ENCODE data around the gene C16orf46.

DNA sequence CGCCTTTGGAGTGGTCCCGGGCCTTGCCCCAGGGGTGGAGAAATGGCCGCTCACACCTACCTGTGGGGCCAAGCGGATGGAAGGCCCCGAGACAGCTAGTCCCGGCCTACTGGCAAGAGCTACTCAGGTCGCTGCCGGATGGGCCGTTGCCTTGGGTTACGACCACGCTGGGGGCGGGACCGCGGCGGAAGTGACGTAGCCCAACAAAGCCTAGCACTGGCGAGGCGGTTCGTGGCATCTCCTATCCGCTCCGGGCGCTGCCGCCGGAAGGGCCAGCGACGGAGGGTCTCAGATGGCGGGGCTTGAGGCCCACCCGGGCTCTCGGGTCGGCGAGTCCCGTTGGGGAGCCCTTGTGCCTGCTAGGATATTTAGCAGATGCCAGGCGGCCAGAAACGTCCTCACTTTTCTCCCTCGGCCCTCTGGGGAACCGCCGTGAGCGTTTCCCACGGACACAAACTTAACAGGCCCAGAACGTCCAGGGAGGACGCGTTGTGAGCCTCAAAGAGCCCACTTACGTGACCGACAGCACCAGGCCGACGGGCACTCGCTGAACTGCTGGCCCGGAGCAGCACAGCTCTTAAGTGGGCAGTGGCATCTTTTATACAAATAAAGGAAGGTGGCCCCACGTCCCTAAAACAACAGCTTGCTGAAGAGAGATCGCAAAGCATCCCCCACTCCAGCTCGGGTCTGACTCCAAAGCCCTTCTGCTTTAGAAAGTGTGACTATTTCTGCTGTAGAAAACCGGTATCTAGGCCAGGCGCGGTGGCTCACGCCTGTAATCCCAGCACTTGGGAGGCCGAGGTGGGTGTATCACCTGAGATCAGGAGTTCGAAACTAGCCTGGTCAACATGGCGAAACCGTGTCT lies at the start of gene C16orf46:
- TF ChIP-seq, protein P1, sequence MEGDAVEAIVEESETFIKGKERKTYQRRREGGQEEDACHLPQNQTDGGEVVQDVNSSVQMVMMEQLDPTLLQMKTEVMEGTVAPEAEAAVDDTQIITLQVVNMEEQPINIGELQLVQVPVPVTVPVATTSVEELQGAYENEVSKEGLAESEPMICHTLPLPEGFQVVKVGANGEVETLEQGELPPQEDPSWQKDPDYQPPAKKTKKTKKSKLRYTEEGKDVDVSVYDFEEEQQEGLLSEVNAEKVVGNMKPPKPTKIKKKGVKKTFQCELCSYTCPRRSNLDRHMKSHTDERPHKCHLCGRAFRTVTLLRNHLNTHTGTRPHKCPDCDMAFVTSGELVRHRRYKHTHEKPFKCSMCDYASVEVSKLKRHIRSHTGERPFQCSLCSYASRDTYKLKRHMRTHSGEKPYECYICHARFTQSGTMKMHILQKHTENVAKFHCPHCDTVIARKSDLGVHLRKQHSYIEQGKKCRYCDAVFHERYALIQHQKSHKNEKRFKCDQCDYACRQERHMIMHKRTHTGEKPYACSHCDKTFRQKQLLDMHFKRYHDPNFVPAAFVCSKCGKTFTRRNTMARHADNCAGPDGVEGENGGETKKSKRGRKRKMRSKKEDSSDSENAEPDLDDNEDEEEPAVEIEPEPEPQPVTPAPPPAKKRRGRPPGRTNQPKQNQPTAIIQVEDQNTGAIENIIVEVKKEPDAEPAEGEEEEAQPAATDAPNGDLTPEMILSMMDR (IDR thresholded peaks at IDR 0.05), result no peak
- TF ChIP-seq ZFX (IDR thresholded peaks at IDR 0.05; ENCODE audit: borderline replicate concordance), result no peak
